WTC11 (cell line): ENCODE measurements around the gene DALRD3. TPM values are rescaled to one million over a fixed set of nuclear protein-coding genes. Genes with fewer than 3 reads are reported as not detected.

Source experiments
- CBFB ChIP-seq: sonication (generic); formaldehyde crosslinking; IDR thresholded peaks from 2 replicates; pipeline ENCODE4 v1.8.1; 2022; ENCODE audit warnings: mild to moderate bottlenecking, low read depth, missing genetic modification reagents
- CDX4 ChIP-seq: fragments of 250-450 bp; sonication (Bioruptor Pico); IDR thresholded peaks from 2 replicates; pipeline ENCODE4 v1.9.0; 2021; ENCODE audit warnings: moderate library complexity, mild to moderate bottlenecking, inconsistent platforms, borderline replicate concordance
- CREM ChIP-seq: sonication (generic); formaldehyde crosslinking; IDR thresholded peaks from 2 replicates; pipeline ENCODE4 v1.8.1; 2022; ENCODE audit warnings: mild to moderate bottlenecking, missing genetic modification reagents, moderate library complexity
- E2F1 ChIP-seq: sonication (generic); formaldehyde crosslinking; IDR thresholded peaks from 2 replicates; pipeline ENCODE4 v1.8.0; 2022; ENCODE audit warnings: mild to moderate bottlenecking, missing genetic modification reagents
- ETV6 ChIP-seq: sonication (generic); formaldehyde crosslinking; IDR thresholded peaks from 2 replicates; pipeline ENCODE4 v1.8.1; 2022; ENCODE audit warnings: mild to moderate bottlenecking, missing genetic modification reagents
- FOXJ3 ChIP-seq: sonication (generic); formaldehyde crosslinking; IDR thresholded peaks from 2 replicates; pipeline ENCODE4 v1.9.0; 2021; ENCODE audit warnings: missing genetic modification reagents, mild to moderate bottlenecking, borderline replicate concordance
- FOXP4 ChIP-seq: sonication (generic); formaldehyde crosslinking; IDR thresholded peaks from 2 replicates; pipeline ENCODE4 v1.8.0; 2022; ENCODE audit warnings: mild to moderate bottlenecking, missing genetic modification reagents
- IRF1 ChIP-seq: sonication (generic); formaldehyde crosslinking; IDR thresholded peaks from 2 replicates; pipeline ENCODE4 v1.8.0; 2023; ENCODE audit warnings: missing genetic modification reagents
- IRF2 ChIP-seq: sonication (generic); formaldehyde crosslinking; IDR thresholded peaks from 2 replicates; pipeline ENCODE4 v1.8.0; 2022; ENCODE audit warnings: low read depth, missing genetic modification reagents, borderline replicate concordance
- JAZF1 ChIP-seq: fragments of 250-450 bp; sonication (Bioruptor Pico); IDR thresholded peaks from 2 replicates; pipeline ENCODE4 v1.9.0; 2021; ENCODE audit warnings: moderate library complexity, mild to moderate bottlenecking, inconsistent platforms
- MXD4 ChIP-seq: fragments of 250-450 bp; sonication (Bioruptor Pico); IDR thresholded peaks from 2 replicates; pipeline ENCODE4 v1.8.0; 2021; ENCODE audit warnings: mild to moderate bottlenecking, moderate library complexity, borderline replicate concordance
- NR2C2 ChIP-seq: sonication (generic); formaldehyde crosslinking; IDR thresholded peaks from 2 replicates; pipeline ENCODE4 v1.8.0; 2022; ENCODE audit warnings: mild to moderate bottlenecking, missing genetic modification reagents
- RELA ChIP-seq: sonication (generic); formaldehyde crosslinking; IDR thresholded peaks from 2 replicates; pipeline ENCODE4 v1.8.1; 2022; ENCODE audit warnings: missing genetic modification reagents, mild to moderate bottlenecking, borderline replicate concordance
- SOX15 ChIP-seq: fragments of 250-450 bp; sonication (Bioruptor Pico); IDR thresholded peaks from 2 replicates; pipeline ENCODE4 v1.9.0; 2021; ENCODE audit warnings: mild to moderate bottlenecking
- TCF7 ChIP-seq: sonication (generic); formaldehyde crosslinking; IDR thresholded peaks from 2 replicates; pipeline ENCODE4 v1.8.0; 2022; ENCODE audit warnings: mild to moderate bottlenecking, low read depth, missing genetic modification reagents, moderate library complexity
- TEAD1 ChIP-seq: sonication (generic); formaldehyde crosslinking; IDR thresholded peaks from 2 replicates; pipeline ENCODE4 v1.8.0; 2022; ENCODE audit warnings: mild to moderate bottlenecking, missing genetic modification reagents
- TEAD4 ChIP-seq: sonication (generic); formaldehyde crosslinking; IDR thresholded peaks from 2 replicates; pipeline ENCODE4 v1.8.0; 2022; ENCODE audit warnings: mild to moderate bottlenecking, missing genetic modification reagents
- USF2 ChIP-seq: sonication (generic); formaldehyde crosslinking; IDR thresholded peaks from 2 replicates; pipeline ENCODE4 v1.8.1; 2023; ENCODE audit warnings: mild to moderate bottlenecking, missing genetic modification reagents, moderate library complexity
- ZNF416 ChIP-seq: fragments of 250-450 bp; sonication (Bioruptor Pico); IDR thresholded peaks from 2 replicates; pipeline ENCODE4 v1.9.0; 2021; ENCODE audit warnings: mild to moderate bottlenecking, inconsistent platforms
- total RNA-seq: library from RNA; stranded (reverse); gene quantifications from 3 replicates; pipeline ENCODE4 v1.2.3, GENCODE V29; 2021
- TF ChIP-seq, protein P1 (sequence below): sonication (generic); formaldehyde crosslinking; IDR thresholded peaks from 2 replicates; pipeline ENCODE4 v1.8.1; 2022; ENCODE audit warnings: missing genetic modification reagents, borderline replicate concordance
- TF ChIP-seq, protein P2 (sequence below): sonication (generic); formaldehyde crosslinking; IDR thresholded peaks from 2 replicates; pipeline ENCODE4 v1.8.0; 2022; ENCODE audit warnings: missing genetic modification reagents
- TF ChIP-seq, protein P3 (sequence below): sonication (generic); formaldehyde crosslinking; IDR thresholded peaks from 2 replicates; pipeline ENCODE4 v1.8.1; 2023; ENCODE audit warnings: mild to moderate bottlenecking, missing genetic modification reagents, borderline replicate concordance

The DALRD3 gene
- total RNA-seq, 1 experiment from 2014 or later: 41.4 TPM

DNA sequence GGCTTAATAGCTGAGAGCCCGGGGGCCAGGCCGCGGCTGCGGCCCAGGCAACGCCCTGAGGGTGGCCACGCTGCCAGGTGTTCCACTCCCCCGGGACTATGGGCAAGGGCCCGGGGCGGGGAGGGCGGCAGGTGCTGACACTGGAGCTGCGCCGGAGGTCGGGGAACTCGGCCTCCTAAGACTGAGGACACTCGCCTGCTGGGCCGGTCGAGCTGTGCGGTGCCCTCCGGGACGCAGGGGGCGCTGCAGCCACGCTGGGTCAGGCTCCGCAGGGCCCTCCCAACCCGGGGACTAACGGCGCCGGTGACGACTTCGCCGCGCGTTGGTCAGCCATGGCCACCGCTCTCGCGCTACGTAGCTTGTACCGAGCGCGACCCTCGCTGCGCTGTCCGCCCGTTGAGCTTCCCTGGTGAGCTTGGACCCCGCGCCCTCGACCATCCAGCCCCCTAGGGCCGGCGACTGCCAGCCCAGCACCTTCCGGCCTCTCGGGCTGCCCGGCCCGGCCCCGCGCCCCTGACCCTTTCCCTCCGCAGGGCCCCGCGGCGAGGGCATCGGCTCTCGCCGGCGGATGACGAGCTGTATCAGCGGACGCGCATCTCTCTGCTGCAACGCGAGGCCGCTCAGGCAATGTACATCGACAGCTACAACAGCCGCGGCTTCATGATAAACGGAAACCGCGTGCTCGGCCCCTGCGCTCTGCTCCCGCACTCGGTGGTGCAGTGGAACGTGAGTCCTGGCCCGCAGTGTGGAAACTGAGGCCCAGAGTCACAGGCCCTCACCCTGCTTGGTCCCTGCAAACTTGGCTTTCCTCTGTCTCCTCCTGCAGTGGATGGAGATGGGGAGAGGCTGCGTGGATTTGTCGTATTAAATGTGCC is 3.7 kb upstream of the DALRD3 start, which contains the start of gene NDUFAF3 (continued):
- TF ChIP-seq FOXP4 (CRISPR knock-in tag) (no peak), ETV6 (peak; percentile 89), NR2C2 (CRISPR knock-in tag) (peak; percentile 59), RELA (CRISPR knock-in tag) (no peak), JAZF1 (CRISPR knock-in tag) (no peak), FOXJ3 (no peak), CDX4 (CRISPR knock-in tag) (no peak), CREM (CRISPR knock-in tag) (peak; percentile 84; the same call in 1 of the 2 replicates), E2F1 (CRISPR knock-in tag) (peak; percentile 12; the same call in 1 of the 2 replicates), USF2 (CRISPR knock-in tag) (peak; percentile 31; the same call in 1 of the 2 replicates), IRF2 (CRISPR knock-in tag) (no peak), MXD4 (no peak), CBFB (CRISPR knock-in tag) (no peak), TEAD4 (CRISPR knock-in tag) (no peak), ZNF416 (CRISPR knock-in tag) (no peak), TCF7 (CRISPR knock-in tag) (peak; percentile 85; the same call in 1 of the 2 replicates), TEAD1 (CRISPR knock-in tag) (peak; percentile 88; the same call in 1 of the 2 replicates), SOX15 (CRISPR knock-in tag) (no peak), IRF1 (CRISPR knock-in tag) (peak; percentile 79; the same call in 1 of the 2 replicates)
- TF ChIP-seq, protein P1, sequence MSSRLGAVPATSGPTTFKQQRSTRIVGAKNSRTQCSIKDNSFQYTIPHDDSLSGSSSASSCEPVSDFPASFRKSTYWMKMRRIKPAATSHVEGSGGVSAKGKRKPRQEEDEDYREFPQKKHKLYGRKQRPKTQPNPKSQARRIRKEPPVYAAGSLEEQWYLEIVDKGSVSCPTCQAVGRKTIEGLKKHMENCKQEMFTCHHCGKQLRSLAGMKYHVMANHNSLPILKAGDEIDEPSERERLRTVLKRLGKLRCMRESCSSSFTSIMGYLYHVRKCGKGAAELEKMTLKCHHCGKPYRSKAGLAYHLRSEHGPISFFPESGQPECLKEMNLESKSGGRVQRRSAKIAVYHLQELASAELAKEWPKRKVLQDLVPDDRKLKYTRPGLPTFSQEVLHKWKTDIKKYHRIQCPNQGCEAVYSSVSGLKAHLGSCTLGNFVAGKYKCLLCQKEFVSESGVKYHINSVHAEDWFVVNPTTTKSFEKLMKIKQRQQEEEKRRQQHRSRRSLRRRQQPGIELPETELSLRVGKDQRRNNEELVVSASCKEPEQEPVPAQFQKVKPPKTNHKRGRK (CRISPR knock-in tag): no peak
- TF ChIP-seq, protein P2, sequence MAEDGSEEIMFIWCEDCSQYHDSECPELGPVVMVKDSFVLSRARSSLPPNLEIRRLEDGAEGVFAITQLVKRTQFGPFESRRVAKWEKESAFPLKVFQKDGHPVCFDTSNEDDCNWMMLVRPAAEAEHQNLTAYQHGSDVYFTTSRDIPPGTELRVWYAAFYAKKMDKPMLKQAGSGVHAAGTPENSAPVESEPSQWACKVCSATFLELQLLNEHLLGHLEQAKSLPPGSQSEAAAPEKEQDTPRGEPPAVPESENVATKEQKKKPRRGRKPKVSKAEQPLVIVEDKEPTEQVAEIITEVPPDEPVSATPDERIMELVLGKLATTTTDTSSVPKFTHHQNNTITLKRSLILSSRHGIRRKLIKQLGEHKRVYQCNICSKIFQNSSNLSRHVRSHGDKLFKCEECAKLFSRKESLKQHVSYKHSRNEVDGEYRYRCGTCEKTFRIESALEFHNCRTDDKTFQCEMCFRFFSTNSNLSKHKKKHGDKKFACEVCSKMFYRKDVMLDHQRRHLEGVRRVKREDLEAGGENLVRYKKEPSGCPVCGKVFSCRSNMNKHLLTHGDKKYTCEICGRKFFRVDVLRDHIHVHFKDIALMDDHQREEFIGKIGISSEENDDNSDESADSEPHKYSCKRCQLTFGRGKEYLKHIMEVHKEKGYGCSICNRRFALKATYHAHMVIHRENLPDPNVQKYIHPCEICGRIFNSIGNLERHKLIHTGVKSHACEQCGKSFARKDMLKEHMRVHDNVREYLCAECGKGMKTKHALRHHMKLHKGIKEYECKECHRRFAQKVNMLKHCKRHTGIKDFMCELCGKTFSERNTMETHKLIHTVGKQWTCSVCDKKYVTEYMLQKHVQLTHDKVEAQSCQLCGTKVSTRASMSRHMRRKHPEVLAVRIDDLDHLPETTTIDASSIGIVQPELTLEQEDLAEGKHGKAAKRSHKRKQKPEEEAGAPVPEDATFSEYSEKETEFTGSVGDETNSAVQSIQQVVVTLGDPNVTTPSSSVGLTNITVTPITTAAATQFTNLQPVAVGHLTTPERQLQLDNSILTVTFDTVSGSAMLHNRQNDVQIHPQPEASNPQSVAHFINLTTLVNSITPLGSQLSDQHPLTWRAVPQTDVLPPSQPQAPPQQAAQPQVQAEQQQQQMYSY (CRISPR knock-in tag): no peak
- TF ChIP-seq, protein P3, sequence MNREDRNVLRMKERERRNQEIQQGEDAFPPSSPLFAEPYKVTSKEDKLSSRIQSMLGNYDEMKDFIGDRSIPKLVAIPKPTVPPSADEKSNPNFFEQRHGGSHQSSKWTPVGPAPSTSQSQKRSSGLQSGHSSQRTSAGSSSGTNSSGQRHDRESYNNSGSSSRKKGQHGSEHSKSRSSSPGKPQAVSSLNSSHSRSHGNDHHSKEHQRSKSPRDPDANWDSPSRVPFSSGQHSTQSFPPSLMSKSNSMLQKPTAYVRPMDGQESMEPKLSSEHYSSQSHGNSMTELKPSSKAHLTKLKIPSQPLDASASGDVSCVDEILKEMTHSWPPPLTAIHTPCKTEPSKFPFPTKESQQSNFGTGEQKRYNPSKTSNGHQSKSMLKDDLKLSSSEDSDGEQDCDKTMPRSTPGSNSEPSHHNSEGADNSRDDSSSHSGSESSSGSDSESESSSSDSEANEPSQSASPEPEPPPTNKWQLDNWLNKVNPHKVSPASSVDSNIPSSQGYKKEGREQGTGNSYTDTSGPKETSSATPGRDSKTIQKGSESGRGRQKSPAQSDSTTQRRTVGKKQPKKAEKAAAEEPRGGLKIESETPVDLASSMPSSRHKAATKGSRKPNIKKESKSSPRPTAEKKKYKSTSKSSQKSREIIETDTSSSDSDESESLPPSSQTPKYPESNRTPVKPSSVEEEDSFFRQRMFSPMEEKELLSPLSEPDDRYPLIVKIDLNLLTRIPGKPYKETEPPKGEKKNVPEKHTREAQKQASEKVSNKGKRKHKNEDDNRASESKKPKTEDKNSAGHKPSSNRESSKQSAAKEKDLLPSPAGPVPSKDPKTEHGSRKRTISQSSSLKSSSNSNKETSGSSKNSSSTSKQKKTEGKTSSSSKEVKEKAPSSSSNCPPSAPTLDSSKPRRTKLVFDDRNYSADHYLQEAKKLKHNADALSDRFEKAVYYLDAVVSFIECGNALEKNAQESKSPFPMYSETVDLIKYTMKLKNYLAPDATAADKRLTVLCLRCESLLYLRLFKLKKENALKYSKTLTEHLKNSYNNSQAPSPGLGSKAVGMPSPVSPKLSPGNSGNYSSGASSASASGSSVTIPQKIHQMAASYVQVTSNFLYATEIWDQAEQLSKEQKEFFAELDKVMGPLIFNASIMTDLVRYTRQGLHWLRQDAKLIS (CRISPR knock-in tag): 0 out of 2 replicates have a peak, but pooled peaks have one; percentile 65
